GM18517 (cell line): ENCODE results near the gene RAB7A.
A peak's percentile ranks its signal among the peaks of the same experiment; 100 is the strongest.
"Not testable (repeated sequence)": the region's sequence is repeated elsewhere in the genome, so short reads cannot be mapped to it uniquely, and the experiment has no call there.

Experiments used
- ATAC-seq: cut with Tn5 transposase; IDR thresholded peaks from one replicate; pipeline ENCODE4 v1.9.1; 2021; ENCODE audit warnings: mild to moderate bottlenecking, moderate library complexity; ENCODE audit not compliant: unreplicated experiment

Gene RAB7A

GRCh38 chr3:128710816-128711433 is 15.1 kb upstream of the RAB7A start:
- no peak for ATAC-seq

- no peak for ATAC-seq
Measured at GRCh38 chr3:128712848-128713247, 13.1 kb upstream of the RAB7A start.

GRCh38 chr3:128714887-128715491 is 11.0 kb upstream of the RAB7A start:
- no peak for ATAC-seq

- not testable (repeated sequence) for ATAC-seq
Measured at GRCh38 chr3:128718892-128719291, 7.1 kb upstream of the RAB7A start.

- no peak for ATAC-seq
Measured at GRCh38 chr3:128720891-128721290, 5.1 kb upstream of the RAB7A start.

GRCh38 chr3:128723477-128723876 is 2.5 kb upstream of the RAB7A start:
- ATAC-seq, result no peak

- ATAC-seq, result peak; percentile 28
Measured at GRCh38 chr3:128725547-128726022, 398 bp upstream of the RAB7A start.

- no peak for ATAC-seq
Measured at GRCh38 chr3:128727059-128727458, 1.1 kb downstream of the RAB7A start.

GRCh38 chr3:128727485-128727884 is 1.5 kb downstream of the RAB7A start:
- ATAC-seq, result no peak

- ATAC-seq, result no peak
Measured at GRCh38 chr3:128727996-128728395, 2.0 kb downstream of the RAB7A start.

GRCh38 chr3:128728521-128728920 is 2.5 kb downstream of the RAB7A start:
- ATAC-seq, result not testable (repeated sequence)

GRCh38 chr3:128730471-128730870 is 4.5 kb downstream of the RAB7A start:
- no peak for ATAC-seq

- ATAC-seq, result no peak
Measured at GRCh38 chr3:128734523-128735189, 8.7 kb downstream of the RAB7A start.

- no peak for ATAC-seq
Measured at GRCh38 chr3:128735287-128735686, 9.3 kb downstream of the RAB7A start.

GRCh38 chr3:128735884-128736283 is 9.9 kb downstream of the RAB7A start:
- ATAC-seq, result no peak

- ATAC-seq, result no peak
Measured at GRCh38 chr3:128736601-128737000, 10.6 kb downstream of the RAB7A start.

- no peak for ATAC-seq
Measured at GRCh38 chr3:128740621-128741020, 14.6 kb downstream of the RAB7A start.

- ATAC-seq, result no peak
Measured at GRCh38 chr3:128742821-128743594, 17.0 kb downstream of the RAB7A start.

- ATAC-seq, result no peak
Measured at GRCh38 chr3:128745742-128746141, 19.8 kb downstream of the RAB7A start.

- no peak for ATAC-seq
Measured at GRCh38 chr3:128746881-128747280, 20.9 kb downstream of the RAB7A start.

- ATAC-seq, result no peak
Measured at GRCh38 chr3:128748557-128748956, 22.6 kb downstream of the RAB7A start.
